GM21515 (cell line): Measurements from ENCODE around the gene TATDN2.
"Not testable (repeated sequence)": the region's sequence is repeated elsewhere in the genome, so short reads cannot be mapped to it uniquely, and the experiment has no call there.

Experiments used
- ATAC-seq: cut with Tn5 transposase; IDR thresholded peaks from one replicate; pipeline ENCODE4 v1.9.1; 2021; ENCODE audit not compliant: unreplicated experiment

The TATDN2 gene

GRCh38 chr3:10289077-10289476 lies 40.8 kb downstream of the TATDN2 start:
- ATAC-seq: no peak

DNA sequence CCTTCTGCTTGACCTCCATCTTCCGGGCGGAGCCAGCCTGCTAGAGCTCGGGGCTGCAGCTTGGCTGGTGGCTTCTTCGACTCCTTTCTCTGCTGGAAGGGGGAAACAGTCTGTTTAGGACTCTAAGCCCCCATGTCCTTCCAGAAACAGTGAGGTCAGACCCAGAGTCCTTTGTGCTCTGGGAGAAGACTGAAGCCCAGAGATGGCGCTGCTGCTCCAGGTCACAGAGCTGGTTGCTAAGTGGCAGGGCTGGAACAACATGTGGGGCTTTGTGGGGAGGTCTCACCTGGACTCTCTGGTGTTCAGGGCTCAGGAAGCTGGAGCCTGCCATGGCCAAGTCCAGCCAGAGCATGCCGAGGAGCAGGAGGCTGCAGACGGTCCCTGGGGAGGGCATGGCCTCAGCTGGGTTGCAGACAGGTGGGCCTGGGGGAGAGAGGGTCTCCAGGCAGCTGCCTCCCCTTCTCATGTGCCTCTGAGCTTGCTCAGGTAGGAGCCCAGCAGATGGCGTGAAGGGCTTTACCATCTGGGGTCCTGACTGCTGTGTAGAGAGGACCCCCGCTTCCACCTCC lies 41.6 kb downstream of the TATDN2 start:
- no peak for ATAC-seq

DNA sequence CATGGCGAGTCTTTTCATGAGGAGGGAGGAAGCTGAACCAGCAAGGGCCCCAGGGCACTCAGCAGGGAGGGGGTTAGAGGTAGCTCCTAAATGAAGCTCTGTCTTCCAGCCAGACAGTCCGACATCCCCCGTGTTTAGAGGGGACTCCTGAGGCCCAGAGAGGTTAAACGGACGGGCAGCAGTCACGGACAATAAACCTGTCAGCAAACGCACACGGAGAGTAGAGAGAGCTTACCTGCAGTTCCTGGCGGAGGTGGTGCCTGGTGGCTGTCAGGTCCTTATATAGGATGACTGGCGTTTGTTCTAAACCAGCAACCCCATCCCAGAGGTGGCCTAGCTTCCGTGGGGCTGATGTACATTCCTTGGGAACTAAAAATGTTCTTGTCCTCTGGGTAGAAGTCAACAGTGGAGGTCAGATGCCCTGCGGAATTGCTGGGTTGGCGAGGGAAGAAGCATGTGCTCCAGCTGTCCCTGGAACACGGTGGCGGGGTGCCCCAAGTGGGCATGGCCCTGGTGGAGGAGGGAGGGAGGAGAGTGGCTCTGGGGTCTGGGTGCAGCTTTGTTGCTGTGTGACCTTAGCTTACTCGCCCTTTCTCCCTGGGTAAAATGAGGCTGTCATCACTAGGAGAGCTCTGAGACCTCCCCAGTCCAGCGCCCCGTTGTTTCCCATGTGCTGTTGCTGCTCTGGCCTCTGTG lies 42.4 kb downstream of the TATDN2 start:
- no peak for ATAC-seq

GRCh38 chr3:10291641-10292040 lies 43.4 kb downstream of the TATDN2 start:
- no peak for ATAC-seq

DNA sequence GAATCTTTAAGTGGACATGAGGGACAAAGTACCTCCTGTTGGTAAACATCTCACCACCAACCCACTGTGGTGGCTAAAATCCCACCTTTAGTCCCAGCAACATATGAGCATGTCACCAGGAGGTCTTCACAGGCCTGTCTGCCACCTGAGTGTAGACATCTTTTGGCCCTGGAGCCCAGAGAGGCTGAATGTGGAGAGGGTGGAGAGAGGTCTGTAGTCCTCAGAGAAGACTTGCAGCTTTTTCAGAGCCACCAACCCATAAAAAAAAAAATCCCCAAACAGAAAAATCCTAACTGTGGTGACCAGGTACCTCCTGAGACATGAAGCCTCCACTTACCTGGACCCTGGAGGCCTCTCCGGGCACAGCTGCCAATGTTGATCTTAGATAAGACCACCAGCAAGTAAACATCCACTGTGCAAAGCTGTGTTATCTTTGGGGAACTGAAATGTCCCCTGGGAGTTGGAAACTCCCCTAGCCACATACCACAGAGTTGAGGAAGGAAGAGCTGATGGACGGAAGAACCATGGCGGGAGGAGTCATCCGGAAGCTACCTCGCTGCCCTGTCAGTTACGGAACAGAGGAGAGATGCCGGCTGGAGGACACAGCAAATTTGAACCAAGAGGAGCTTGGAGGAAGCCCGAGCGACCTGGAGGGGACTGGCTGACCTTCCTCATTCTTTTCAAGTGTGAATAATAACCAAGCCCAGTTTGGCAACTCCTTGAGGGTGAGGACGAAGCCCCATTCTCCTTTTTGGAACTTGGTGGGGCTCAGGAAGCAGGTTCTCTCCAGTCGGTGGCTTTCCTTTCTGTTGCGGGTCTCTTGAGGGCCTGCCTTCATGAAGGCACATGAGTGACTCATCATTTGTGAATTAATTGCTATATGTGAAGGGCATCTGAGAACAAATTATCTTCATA lies 44.5 kb downstream of the TATDN2 start, which contains the start of gene GHRL:
TSS of gene GHRL (minus strand) at position 443 of the 915 bp plus-strand sequence. CDS start 2,767 bp downstream, outside the sequence.
- peak; percentile 58 for ATAC-seq

DNA sequence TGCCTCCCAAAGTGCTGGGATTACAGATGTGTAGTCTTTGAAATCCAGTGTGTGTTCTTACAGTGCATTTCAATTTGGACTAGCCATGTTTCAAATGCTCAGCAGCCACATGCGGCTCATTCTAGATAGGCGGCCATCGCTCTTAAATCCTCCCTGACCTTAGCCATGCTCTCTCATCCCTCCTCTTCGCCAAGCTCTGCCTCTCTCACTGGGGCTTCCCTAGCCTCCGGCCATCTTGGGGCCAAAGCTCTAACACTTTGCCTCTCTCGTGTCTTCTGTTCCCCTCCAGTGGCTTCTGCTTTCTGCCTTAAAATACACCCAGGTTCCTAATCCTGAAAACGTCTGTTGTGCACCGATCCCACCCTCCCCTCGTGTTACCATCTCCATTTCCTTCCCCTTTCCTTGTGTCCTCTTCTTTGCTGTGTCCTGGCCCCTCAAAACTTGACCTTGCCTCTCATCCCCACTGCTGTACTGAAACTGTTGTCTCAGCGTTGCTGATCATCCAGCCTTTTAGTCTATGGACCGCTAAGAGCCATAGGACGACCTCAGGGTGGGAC lies 45.8 kb downstream of the TATDN2 start:
- no peak for ATAC-seq

- not testable (repeated sequence) for ATAC-seq
These were observed 49.8 kb downstream of the TATDN2 start for GRCh38 chr3:10298064-10298463.

DNA sequence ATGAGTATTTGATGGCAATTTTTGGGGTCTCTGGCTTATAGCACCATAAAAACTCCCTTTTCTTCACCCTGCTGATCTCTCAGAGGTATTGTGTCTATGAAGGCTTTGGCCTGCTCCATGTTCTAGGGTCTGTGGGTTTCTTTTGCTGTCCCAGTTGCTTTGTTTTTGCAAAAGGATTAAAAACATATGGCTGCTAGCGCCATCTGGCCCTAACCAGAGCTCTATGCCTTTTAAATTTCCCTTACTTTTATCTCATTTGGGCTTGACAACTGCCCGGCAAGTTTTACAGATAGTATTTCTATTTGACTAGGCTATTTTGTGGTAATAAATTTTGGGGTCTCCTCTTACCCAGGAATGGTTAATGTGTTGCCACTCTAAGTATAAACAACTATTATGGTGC lies 50.9 kb downstream of the TATDN2 start:
- ATAC-seq: no peak

DNA sequence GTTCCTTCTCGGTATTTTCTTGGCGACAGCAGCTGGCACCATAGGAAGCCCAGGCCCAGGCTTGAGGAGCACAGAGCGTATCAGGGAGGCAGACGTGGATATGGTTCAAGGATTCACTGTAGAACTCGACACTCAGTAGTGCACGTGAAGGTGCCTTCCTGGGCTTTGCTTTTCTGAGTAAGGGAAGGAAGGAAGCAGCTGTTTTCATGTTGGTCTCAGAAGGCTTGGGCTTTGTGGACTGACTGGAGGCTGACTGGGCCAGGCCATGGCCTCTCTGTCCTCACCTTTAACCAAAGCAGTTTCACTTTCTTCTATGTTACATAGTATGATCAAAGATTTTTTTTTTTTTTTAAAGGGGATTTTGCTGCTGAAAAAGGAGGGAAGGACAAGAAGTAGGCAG lies 51.4 kb downstream of the TATDN2 start:
- no peak for ATAC-seq

- no peak for ATAC-seq
These were observed 51.8 kb downstream of the TATDN2 start for GRCh38 chr3:10300087-10300486.

GRCh38 chr3:10303105-10303504 lies 54.8 kb downstream of the TATDN2 start:
- no peak for ATAC-seq

- ATAC-seq: no peak
These were observed 55.5 kb downstream of the TATDN2 start for GRCh38 chr3:10303785-10304184.

GRCh38 chr3:10304905-10305304 lies 56.6 kb downstream of the TATDN2 start:
- ATAC-seq: no peak

DNA sequence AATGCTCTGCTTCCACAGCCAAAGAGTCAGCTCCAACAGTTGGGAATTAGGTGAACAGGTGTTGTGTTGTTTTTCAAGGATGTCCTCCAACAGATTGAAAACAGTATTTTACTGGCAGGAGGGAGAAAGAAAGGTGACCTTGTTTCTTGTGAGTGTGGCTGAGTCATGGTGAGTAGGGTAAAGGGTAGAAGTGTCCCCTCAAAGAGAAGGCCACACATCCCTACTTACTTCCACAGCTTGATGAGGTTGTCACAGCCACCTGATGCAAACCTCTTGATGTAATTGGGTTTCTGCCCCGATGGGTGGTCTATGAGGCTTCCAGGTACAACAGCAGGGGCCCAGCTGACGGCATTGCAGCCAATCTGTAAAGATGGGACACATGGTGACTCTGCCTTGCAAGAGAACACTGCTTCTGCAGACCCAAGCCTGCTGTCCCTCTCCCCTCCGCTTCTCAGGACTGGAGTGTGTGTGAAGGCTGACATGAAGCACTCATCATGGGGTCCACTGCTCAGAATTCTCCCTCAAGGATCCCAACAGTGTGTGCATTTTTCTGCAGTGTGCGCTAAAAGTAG lies 57.2 kb downstream of the TATDN2 start:
- ATAC-seq: no peak

- ATAC-seq: no peak
These were observed 57.9 kb downstream of the TATDN2 start for GRCh38 chr3:10306156-10306555.

DNA sequence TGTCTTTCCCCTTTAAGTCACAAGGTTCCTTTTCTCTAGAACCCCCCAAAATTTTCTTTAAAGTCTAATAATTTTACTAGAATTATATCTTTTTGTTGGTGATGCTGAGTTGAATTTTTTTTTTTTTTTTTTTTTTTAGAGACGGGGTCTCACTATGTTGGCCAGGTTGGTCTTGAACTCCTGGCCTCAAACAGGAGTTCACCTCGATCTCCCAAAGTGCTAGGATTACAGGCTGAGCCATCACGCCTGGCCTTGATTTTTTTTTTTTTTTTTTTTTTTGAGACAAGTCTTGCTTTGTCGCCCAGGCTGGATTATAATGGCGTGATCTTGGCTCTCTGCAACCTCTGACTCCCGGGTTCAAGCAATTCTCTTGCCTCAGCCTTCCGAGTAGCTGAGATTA lies 60.4 kb downstream of the TATDN2 start:
- ATAC-seq: no peak

GRCh38 chr3:10309736-10310135 lies 61.5 kb downstream of the TATDN2 start:
- ATAC-seq: no peak

GRCh38 chr3:10310578-10310977 lies 62.3 kb downstream of the TATDN2 start:
- no peak for ATAC-seq

DNA sequence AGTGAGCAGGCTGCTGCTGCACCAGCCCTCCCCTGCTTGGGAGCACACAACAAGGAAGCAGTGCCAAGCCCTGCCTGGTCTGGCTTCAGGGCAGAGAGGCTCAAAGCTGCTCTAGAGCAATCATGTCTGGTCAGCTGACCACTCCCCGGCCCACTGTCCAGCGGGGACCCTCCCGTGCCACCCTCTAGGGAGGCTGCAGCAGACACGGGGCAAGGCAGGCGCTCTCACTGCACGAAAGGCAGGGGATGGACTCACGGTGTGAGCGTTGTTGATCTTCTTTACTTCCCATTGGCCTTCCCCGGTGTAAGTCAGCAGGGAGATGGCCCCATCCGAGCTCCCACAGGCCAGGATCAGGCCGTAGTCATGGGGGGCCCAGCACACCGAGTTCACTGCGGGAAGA lies 63.5 kb downstream of the TATDN2 start:
- ATAC-seq: no peak

- ATAC-seq: no peak
These were observed 64.1 kb downstream of the TATDN2 start for GRCh38 chr3:10312391-10312790.

DNA sequence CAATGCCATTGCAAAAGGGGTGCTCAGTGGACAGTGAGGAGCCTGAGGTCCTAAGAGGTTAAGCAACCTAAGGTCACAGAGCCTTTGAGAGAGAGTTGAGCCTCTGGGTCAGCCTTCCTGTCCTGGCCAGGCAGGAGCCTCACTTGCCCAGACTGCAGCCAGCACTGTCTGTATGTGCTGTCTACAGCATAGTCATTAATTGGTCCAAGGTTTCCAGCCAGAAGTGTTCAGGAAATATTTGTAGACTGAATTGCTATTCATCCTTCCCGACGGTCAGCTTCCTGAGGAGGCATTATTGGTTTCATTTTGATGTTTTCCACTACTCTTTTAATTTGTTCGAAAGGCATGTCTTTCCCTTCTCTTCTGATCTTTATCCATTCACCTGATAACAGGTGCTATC lies 64.6 kb downstream of the TATDN2 start:
- ATAC-seq: no peak
